Right lung (tissue), 5 donors: ENCODE data around the gene TMEM229B. TPM values are rescaled to one million over a fixed set of nuclear protein-coding genes. Genes with fewer than 3 reads are reported as not detected.

ENCODE experiments used
- DNase-seq, 2 donors: peaks; one replicate each; pipeline ENCODE4 v3.0.0-alpha.2; 2013
- polyA plus RNA-seq, 5 donors: library from polyadenylated mRNA; unstranded; fragments of 120-200 nt; gene quantifications; one replicate each; pipeline versions ENCODE4 v1.2.1 to v1.2.3, GENCODE V29; 2013; ENCODE audit warnings: inconsistent platforms in 1 of 5, low replicate concordance in 1 of 5; ENCODE audit not compliant: insufficient read length in 5 of 5, insufficient read depth in 1 of 5

The TMEM229B gene
- polyA plus RNA-seq, 5 donors: 0.46 to 0.94 (median 0.74) TPM

- no peak for DNase-seq
Measured at GRCh38 chr14:67515386-67516079, 27.0 kb upstream of the TMEM229B start.

- DNase-seq: no peak
Measured at GRCh38 chr14:67514650-67515385, 26.3 kb upstream of the TMEM229B start.

GRCh38 chr14:67514203-67514607 lies 25.7 kb upstream of the TMEM229B start:
- DNase-seq: no peak

- DNase-seq: no peak
Measured at GRCh38 chr14:67513631-67514108, 25.1 kb upstream of the TMEM229B start.

GRCh38 chr14:67512463-67513310 lies 24.2 kb upstream of the TMEM229B start:
- DNase-seq: no peak

GRCh38 chr14:67510836-67511235 lies 22.3 kb upstream of the TMEM229B start:
- no peak for DNase-seq

- DNase-seq: no peak
Measured at GRCh38 chr14:67510121-67510520, 21.6 kb upstream of the TMEM229B start.

- no peak for DNase-seq
Measured at GRCh38 chr14:67508956-67509355, 20.4 kb upstream of the TMEM229B start.

GRCh38 chr14:67505254-67505653 lies 16.7 kb upstream of the TMEM229B start:
- no peak for DNase-seq

- no peak for DNase-seq
Measured at GRCh38 chr14:67503331-67503730, 14.8 kb upstream of the TMEM229B start.

GRCh38 chr14:67502867-67503266 lies 14.3 kb upstream of the TMEM229B start:
- DNase-seq: no peak

GRCh38 chr14:67501670-67502069 lies 13.1 kb upstream of the TMEM229B start:
- no peak for DNase-seq

- no peak for DNase-seq
Measured at GRCh38 chr14:67500981-67501380, 12.5 kb upstream of the TMEM229B start.

- DNase-seq: no peak
Measured at GRCh38 chr14:67497716-67498115, 9.2 kb upstream of the TMEM229B start.

GRCh38 chr14:67497216-67497615 lies 8.7 kb upstream of the TMEM229B start:
- DNase-seq: no peak

GRCh38 chr14:67495827-67496226 lies 7.3 kb upstream of the TMEM229B start:
- DNase-seq: no peak

GRCh38 chr14:67493092-67493717 lies 4.7 kb upstream of the TMEM229B start:
- DNase-seq: no peak

GRCh38 chr14:67492538-67492937 lies 4.0 kb upstream of the TMEM229B start:
- no peak for DNase-seq

GRCh38 chr14:67491741-67492507 lies 3.4 kb upstream of the TMEM229B start:
- no peak for DNase-seq

GRCh38 chr14:67491285-67491684 lies 2.8 kb upstream of the TMEM229B start:
- no peak for DNase-seq

- no peak for DNase-seq
Measured at GRCh38 chr14:67490196-67490595, 1.7 kb upstream of the TMEM229B start.
